Endothelial cell of umbilical vein (primary cell): Measurements from ENCODE around the gene POR.

Experiments used
- EZH2 ChIP-seq: IDR thresholded peaks from 2 replicates; pipeline ENCODE4 v1.6.1; 2012; ENCODE audit warnings: borderline replicate concordance, low read depth, mild to moderate bottlenecking, moderate library complexity, low read length, inconsistent platforms; ENCODE audit not compliant: severe bottlenecking
- FOS ChIP-seq: IDR thresholded peaks from 2 replicates; pipeline ENCODE4 v1.6.1; 2011; ENCODE audit warnings: mild to moderate bottlenecking, low read length, moderate library complexity, borderline replicate concordance; ENCODE audit not compliant: insufficient read depth
- GATA2 ChIP-seq: IDR thresholded peaks from 2 replicates; pipeline ENCODE4 v1.7.0; 2011; ENCODE audit warnings: low read depth, mild to moderate bottlenecking, moderate library complexity, mixed read lengths, low read length; ENCODE audit not compliant: insufficient read length, insufficient read depth
- JUN ChIP-seq: IDR thresholded peaks from 2 replicates; pipeline ENCODE4 v1.6.1; 2011; ENCODE audit warnings: borderline replicate concordance, low read depth; ENCODE audit not compliant: insufficient read length, insufficient read depth
- MYC ChIP-seq: IDR thresholded peaks from one replicate; pipeline ENCODE4 v1.6.1; 2011; ENCODE audit warnings: mild to moderate bottlenecking, low read depth, low read length
- POLR2A ChIP-seq: IDR thresholded peaks from 2 replicates; pipeline ENCODE4 v1.6.1; 2012; ENCODE audit warnings: low read depth, mild to moderate bottlenecking, control low read depth, low read length
- POLR2AphosphoS5 ChIP-seq: IDR thresholded peaks from 2 replicates; pipeline ENCODE4 v1.6.1; 2012; ENCODE audit warnings: low read depth, mild to moderate bottlenecking, control low read depth, low read length, moderate library complexity; ENCODE audit not compliant: insufficient read depth
- TF ChIP-seq, protein P1 (sequence below), 2 donors: IDR thresholded peaks; 1 replicate in 1 of 2; 2 replicates in 1 of 2; pipeline ENCODE4 v1.5.1; 2011; ENCODE audit warnings: low read length in 2 of 2, mild to moderate bottlenecking in 2 of 2, moderate library complexity in 2 of 2, control low read depth in 1 of 2, inconsistent platforms in 1 of 2, low read depth in 1 of 2; ENCODE audit not compliant: insufficient read depth in 1 of 2; ENCODE audit errors: extremely low read depth in 1 of 2
- TF ChIP-seq, protein P2 (sequence below): IDR thresholded peaks from 2 replicates; pipeline ENCODE4 v1.6.1; 2011; ENCODE audit not compliant: insufficient read depth, insufficient read length

DNA sequence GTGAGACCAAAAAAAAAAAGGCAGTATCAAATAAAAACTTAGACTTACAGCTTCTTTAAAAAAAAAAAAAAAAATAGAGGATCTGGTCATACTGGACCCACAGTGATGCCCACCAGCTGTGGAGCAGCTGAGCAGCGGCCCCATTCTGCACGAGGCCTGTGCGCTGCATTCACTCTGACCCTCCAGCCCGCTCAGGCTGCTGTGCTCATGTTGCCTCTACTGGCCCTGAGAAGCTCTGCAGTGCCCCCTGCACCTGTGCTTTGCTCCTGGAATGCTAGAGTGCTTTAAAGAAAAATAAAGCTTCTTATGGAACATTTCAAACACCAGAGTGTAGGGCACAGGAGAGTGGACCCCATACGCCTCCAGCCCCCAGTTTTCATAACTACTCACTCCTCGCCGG lies 46.3 kb downstream of the POR start:
- TF ChIP-seq, protein P1, sequence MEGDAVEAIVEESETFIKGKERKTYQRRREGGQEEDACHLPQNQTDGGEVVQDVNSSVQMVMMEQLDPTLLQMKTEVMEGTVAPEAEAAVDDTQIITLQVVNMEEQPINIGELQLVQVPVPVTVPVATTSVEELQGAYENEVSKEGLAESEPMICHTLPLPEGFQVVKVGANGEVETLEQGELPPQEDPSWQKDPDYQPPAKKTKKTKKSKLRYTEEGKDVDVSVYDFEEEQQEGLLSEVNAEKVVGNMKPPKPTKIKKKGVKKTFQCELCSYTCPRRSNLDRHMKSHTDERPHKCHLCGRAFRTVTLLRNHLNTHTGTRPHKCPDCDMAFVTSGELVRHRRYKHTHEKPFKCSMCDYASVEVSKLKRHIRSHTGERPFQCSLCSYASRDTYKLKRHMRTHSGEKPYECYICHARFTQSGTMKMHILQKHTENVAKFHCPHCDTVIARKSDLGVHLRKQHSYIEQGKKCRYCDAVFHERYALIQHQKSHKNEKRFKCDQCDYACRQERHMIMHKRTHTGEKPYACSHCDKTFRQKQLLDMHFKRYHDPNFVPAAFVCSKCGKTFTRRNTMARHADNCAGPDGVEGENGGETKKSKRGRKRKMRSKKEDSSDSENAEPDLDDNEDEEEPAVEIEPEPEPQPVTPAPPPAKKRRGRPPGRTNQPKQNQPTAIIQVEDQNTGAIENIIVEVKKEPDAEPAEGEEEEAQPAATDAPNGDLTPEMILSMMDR (IDR thresholded peaks at IDR 0.05; ENCODE audit: extremely low read depth in 1 of 2, insufficient read depth in 1 of 2, low read depth in 1 of 2, low read length in 2 of 2): no peak
- TF ChIP-seq GATA2 (no peak), POLR2A (no peak), POLR2AphosphoS5 (no peak), FOS (no peak), EZH2 (no peak), JUN (no peak), MYC (no peak)
- TF ChIP-seq, protein P2, sequence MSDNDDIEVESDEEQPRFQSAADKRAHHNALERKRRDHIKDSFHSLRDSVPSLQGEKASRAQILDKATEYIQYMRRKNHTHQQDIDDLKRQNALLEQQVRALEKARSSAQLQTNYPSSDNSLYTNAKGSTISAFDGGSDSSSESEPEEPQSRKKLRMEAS: no peak
